NT2/D1 (cell line): ENCODE results near the gene GLIS2.

Experiments
- DNase-seq: peaks from one replicate; pipeline ENCODE4 v3.0.0-alpha.2; 2011; ENCODE audit warnings: low read depth, low spot score
- H3K27me3 ChIP-seq: 2 replicates; pipeline ENCODE4 v1.6.0; 2011; ENCODE audit warnings: mild to moderate bottlenecking; ENCODE audit not compliant: insufficient read length, insufficient read depth
- H3K36me3 ChIP-seq: 2 replicates; pipeline ENCODE4 v1.6.1; 2011; ENCODE audit warnings: mild to moderate bottlenecking, low read length, mixed read lengths; ENCODE audit not compliant: insufficient read depth, insufficient read length
- H3K4me1 ChIP-seq: 2 replicates; pipeline ENCODE4 v1.5.1; 2011; ENCODE audit not compliant: insufficient read depth, insufficient read length
- H3K4me3 ChIP-seq: 2 replicates; pipeline ENCODE4 v1.5.1; 2011; ENCODE audit warnings: low read depth; ENCODE audit not compliant: insufficient read length
- H3K9ac ChIP-seq: 2 replicates; pipeline ENCODE4 v1.6.0; 2011; ENCODE audit warnings: low read depth; ENCODE audit not compliant: insufficient read length
- H3K9me3 ChIP-seq: 2 replicates; pipeline ENCODE4 v1.5.1; 2011; ENCODE audit warnings: mild to moderate bottlenecking, low read length; ENCODE audit not compliant: insufficient read depth
- SUZ12 ChIP-seq: IDR thresholded peaks from 2 replicates; pipeline ENCODE4 v1.6.1; 2011; ENCODE audit not compliant: insufficient read length, insufficient read depth; ENCODE audit errors: extremely low read depth
- YY1 ChIP-seq: IDR thresholded peaks from 2 replicates; pipeline ENCODE4 v1.6.1; 2011; ENCODE audit not compliant: insufficient read length, insufficient read depth
- ZNF274 ChIP-seq: IDR thresholded peaks from 2 replicates; pipeline ENCODE4 v1.6.1; 2011; ENCODE audit warnings: mild to moderate bottlenecking, low read depth, low read length

The GLIS2 gene

DNA sequence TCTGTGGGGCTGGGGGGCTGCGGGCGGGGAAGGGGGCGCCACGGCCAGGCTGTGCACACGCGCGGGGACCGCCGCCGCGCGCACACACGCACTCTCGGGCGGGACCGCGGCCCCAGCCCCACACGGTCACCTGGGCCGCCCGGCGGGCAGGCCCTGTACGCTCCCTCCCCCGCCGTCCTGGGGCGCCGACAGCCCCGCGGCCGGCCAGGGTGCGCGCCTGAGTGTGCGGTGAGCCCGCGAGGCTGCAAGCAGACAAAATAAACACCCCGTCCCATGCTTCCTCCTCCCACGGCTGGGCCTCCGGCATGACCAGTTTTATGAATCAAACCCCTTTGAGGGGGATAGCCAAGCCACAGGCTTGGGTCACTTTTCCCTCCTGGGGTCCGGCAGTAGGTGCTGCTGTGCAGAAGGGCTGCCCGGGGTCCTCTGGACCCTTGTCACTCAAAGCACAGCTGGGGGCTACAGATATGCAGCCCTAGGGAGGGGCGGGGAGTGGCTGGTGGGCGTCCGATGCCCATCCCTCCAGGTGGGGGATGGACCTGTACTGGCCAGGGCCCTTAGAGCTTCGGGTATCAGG, 56.2 kb downstream of the GLIS2 start:
- H3K4me1 ChIP-seq = peaks cover 46% of the 10 kb centered on the region
- peak overlapping the region; percentile 79 for H3K9ac ChIP-seq
- H3K27me3 ChIP-seq = no peaks in the 10 kb centered on the region
- TF ChIP-seq ZNF274 = no peak
- TF ChIP-seq SUZ12 = no peak
- no peak for TF ChIP-seq YY1
- no peaks in the 10 kb centered on the region for H3K9me3 ChIP-seq
- H3K4me3 ChIP-seq = peak overlapping the region; percentile 75
- H3K36me3 ChIP-seq = peaks cover 11% of the 10 kb centered on the region
- no peak for DNase-seq

DNA sequence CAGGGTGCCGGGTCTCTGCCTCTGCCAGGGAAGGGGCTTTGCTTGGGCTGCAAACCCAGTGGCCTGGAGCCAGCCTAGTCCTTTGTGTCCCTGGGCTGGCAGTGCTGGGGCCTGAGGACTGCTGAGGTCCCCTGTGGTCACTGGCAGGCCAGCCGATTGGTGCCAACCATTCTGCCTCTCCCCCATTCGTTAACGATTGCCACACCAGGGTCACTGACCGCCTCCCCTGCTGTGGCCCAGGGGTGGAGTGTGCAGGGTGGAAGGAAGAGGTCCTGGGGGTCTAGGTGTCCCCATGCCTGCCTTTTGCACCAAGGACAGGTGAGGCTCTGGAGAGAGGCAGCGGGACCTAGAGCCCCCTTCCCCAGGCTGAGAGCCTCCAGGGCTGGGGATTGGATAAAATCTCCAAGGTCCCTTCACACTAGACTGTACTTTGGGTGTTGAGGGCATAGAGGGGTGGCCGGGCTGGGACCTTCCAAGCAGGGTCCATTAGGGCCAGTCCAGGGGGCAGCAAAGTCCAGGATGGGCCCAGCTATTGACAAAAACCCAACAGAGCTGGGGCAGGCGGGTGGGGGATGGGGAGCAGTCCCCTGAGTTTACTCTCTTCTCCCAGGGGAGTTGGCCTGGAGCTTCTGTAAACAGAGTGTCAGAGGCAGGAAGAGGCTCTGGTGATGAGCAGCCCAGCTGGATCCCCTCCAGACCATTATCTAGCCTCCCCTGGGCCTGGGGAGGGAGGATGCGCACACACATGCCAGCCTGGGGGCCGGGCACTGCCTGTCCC, 56.9 kb downstream of the GLIS2 start:
- Histone ChIP-seq H3K4me1 (peaks cover 50% of the 10 kb centered on the region), H3K9ac (peak overlapping the region; percentile 79), H3K36me3 (peaks cover 11% of the 10 kb centered on the region), H3K4me3 (peak overlapping the region; percentile 75), H3K9me3 (no peaks in the 10 kb centered on the region), H3K27me3 (no peaks in the 10 kb centered on the region)
- DNase-seq = no peak
- TF ChIP-seq ZNF274 (no peak), YY1 (no peak), SUZ12 (no peak)

DNA sequence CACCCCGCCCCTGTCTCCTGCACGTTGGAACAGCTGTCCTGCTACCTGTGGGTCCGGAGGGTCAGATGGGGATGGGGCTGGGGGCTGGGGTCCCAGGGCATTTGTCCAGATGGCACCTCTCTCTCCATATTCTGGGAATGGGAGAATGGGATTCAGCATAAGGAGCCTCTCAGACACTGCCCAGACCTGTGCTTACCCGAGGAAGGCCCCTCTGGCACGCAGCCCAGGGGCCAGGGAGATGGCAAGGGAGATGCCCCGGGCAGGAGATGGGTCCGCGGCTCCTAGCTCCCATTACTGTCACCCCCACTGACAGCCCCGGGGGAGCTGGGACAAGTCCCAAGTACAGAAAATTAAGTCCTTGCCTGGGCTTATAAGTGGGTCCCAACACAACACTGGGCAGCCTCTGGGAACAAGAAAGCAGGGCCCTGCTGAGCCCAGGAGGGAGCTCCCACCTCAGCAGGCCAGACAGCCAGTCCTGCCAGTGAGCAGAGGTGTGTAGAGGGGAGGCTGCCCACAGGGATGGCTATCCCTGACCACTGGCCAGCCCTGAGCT, 57.6 kb downstream of the GLIS2 start:
- H3K36me3 ChIP-seq = peaks cover 17% of the 10 kb centered on the region
- H3K9me3 ChIP-seq = no peaks in the 10 kb centered on the region
- no peak for TF ChIP-seq ZNF274
- DNase-seq = no peak
- H3K4me3 ChIP-seq = peak overlapping the region; percentile 75
- peak overlapping the region; percentile 54 for H3K9ac ChIP-seq
- no peaks in the 10 kb centered on the region for H3K27me3 ChIP-seq
- peaks cover 57% of the 10 kb centered on the region for H3K4me1 ChIP-seq

DNA sequence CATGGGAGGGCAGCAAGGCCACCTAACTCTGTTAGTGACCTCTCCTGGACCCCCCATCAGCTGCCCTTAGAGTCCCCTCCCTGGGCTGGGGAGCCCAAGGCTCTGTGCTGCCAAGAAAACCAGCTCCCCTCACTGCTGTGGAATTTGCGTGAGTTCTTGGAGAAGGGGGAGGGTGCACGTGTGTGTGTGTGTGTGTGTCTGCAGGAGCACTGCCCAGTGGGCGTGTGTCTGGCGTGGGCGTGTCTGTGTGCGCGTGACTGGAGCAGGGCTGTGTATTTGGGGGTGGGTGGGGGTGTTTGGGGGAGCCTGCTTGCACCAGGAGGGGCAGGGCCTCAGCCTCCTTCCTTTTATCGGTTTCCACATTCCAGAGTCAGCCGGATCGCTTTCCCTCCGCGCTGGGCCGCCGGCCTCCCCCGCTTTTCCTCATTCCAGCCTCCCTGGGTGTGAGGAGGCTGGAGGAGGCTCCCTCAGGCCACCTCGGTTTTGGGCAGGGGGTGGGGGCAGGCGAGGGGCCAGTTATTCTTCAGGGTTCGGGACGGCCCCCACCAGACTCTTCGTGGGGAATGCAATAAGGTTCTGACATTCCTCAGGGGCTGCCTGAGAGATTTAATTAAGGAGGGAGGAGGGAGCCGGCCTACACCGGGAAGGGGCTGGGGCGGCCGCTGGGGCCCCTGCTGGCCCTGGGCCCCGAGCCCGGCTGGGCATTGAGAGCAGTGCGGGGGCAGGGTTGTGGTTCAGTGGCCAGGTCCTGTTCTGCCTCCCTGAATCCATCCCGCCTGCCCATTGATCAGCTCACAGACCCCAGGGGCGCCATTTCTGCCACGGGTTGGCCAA, 58.3 kb downstream of the GLIS2 start:
- no peak for DNase-seq
- peaks cover 64% of the 10 kb centered on the region for H3K4me1 ChIP-seq
- peaks cover 20% of the 10 kb centered on the region for H3K36me3 ChIP-seq
- no peaks in the 10 kb centered on the region for H3K9me3 ChIP-seq
- no peaks in the 10 kb centered on the region for H3K27me3 ChIP-seq
- peak overlapping the region; percentile 65 for H3K9ac ChIP-seq
- H3K4me3 ChIP-seq = no peak overlapping the region
- TF ChIP-seq YY1 (no peak), ZNF274 (no peak), SUZ12 (no peak)

DNA sequence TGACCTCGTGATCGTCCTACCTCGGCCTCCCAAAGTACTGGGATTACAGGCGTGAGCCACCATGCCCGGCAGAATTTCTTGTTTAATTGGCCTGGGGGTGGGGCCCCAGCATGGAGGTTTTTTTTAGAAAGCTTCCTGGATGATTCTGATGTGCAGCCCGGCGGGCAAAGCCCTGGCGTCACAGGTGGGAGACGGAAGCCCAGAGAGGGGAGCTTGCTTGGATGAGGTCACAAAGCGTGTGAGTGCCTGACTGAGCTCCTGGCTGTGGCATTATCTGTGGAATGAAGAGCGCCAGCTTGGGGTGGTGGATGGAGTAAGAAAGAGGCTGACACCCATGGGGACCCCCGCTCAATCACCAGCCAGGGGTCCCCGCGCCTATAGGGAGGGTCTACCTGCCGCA, 59.9 kb downstream of the GLIS2 start:
- H3K9ac ChIP-seq = peak overlapping the region; percentile 61
- no peak for TF ChIP-seq YY1
- TF ChIP-seq ZNF274 = no peak
- TF ChIP-seq SUZ12 = no peak
- H3K4me3 ChIP-seq = no peak overlapping the region
- peaks cover 28% of the 10 kb centered on the region for H3K36me3 ChIP-seq
- H3K9me3 ChIP-seq = no peaks in the 10 kb centered on the region
- no peak for DNase-seq
- H3K4me1 ChIP-seq = peaks cover 64% of the 10 kb centered on the region
- no peaks in the 10 kb centered on the region for H3K27me3 ChIP-seq

DNA sequence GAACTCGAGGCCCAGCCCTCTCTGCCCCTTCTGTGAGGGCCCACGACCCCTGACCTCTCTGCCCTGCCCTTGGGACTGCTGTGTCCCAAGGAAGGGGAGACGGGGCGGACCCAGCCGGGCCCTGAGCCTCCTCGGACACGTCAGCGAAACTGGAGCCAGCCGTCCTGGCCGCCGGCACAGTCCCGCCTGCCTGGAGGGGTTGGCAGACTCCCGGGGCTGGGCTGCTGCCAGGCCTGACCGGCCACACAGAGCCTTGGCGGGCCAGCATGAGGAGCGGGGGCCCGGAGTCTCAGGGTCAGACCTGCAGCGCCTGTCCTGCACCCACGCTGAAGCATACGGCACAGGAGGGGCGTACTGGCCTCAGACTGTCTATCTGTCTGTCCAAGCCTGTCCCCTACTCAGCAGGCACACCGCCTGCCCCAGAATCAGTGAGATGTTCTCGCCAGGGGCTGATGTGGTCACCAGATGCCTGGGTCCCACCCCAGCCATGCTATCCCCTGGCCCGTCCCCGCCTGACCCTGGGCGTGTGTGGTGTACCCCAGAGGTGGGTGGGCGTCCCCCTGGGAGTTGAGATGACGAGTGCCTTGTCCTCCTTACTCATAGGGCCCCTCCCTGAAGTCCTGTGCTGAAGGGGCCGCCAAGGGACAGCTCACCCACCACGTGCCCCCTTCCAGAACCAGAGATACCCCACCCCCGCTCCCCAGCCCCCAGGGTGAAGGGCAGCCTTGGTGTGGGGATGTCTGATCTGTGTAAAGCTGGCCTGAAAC, 60.4 kb downstream of the GLIS2 start:
- H3K27me3 ChIP-seq = no peaks in the 10 kb centered on the region
- H3K4me3 ChIP-seq = no peak overlapping the region
- DNase-seq = no peak
- no peak for TF ChIP-seq ZNF274
- no peak for TF ChIP-seq YY1
- no peak for TF ChIP-seq SUZ12
- H3K9ac ChIP-seq = peak overlapping the region; percentile 72
- no peaks in the 10 kb centered on the region for H3K9me3 ChIP-seq
- H3K36me3 ChIP-seq = peaks cover 34% of the 10 kb centered on the region
- peaks cover 60% of the 10 kb centered on the region for H3K4me1 ChIP-seq
